ENCODE data around the gene IFNLR1. TPM values are rescaled to one million over a fixed set of nuclear protein-coding genes. Genes with fewer than 3 reads are reported as not detected.
A peak's percentile ranks its signal among the peaks of the same experiment; 100 is the strongest.

Gene IFNLR1
- total RNA-seq, 4 donors from 2014 or later: 1.3 to 1.5 TPM; not detected in 2

DNA sequence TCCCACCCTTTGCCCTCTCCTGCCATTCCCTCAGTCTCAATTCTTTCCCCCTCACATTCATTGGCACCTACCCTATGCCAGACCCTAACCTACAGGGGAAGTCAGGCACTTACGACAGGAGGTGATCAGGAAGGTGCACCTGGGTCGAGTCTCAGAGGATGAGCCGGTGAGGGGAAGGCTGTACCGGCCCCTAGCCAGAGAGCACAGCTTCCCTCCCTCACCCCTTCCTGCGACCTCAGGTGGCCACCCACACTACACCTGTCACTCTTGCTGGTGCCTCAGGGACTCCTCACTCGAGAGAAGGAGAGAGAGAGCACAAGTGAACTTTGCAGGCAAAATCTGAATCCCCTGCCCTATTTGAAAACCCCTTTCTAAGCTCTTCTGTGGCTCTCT lies 73.5 kb downstream of the IFNLR1 start:
- Histone ChIP-seq H3K9me3 (no peaks in the 10 kb centered on the region), H3K36me3 (no peaks in the 10 kb centered on the region), H3K27ac (no peak overlapping the region), H3K27me3 (peaks cover 0 to 40% of the 10 kb centered on the region in 2 donors), H3K4me3 (no peak overlapping the region), H3K4me1 (peaks cover 0 to 12% (median 2%) of the 10 kb centered on the region in 4 donors)
- TF ChIP-seq POLR2A (IDR thresholded peaks at IDR 0.05) (no peak), EP300 (IDR thresholded peaks at IDR 0.05) (no peak)
- TF ChIP-seq, protein P1, sequence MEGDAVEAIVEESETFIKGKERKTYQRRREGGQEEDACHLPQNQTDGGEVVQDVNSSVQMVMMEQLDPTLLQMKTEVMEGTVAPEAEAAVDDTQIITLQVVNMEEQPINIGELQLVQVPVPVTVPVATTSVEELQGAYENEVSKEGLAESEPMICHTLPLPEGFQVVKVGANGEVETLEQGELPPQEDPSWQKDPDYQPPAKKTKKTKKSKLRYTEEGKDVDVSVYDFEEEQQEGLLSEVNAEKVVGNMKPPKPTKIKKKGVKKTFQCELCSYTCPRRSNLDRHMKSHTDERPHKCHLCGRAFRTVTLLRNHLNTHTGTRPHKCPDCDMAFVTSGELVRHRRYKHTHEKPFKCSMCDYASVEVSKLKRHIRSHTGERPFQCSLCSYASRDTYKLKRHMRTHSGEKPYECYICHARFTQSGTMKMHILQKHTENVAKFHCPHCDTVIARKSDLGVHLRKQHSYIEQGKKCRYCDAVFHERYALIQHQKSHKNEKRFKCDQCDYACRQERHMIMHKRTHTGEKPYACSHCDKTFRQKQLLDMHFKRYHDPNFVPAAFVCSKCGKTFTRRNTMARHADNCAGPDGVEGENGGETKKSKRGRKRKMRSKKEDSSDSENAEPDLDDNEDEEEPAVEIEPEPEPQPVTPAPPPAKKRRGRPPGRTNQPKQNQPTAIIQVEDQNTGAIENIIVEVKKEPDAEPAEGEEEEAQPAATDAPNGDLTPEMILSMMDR (IDR thresholded peaks at IDR 0.05): no peak
- WGBS, 2 donors: 72 to 77% methylated on average over 6 of the region's 6 CpGs
- DNase-seq (ENCODE audit: low spot score in 2 of 2): no peak

DNA sequence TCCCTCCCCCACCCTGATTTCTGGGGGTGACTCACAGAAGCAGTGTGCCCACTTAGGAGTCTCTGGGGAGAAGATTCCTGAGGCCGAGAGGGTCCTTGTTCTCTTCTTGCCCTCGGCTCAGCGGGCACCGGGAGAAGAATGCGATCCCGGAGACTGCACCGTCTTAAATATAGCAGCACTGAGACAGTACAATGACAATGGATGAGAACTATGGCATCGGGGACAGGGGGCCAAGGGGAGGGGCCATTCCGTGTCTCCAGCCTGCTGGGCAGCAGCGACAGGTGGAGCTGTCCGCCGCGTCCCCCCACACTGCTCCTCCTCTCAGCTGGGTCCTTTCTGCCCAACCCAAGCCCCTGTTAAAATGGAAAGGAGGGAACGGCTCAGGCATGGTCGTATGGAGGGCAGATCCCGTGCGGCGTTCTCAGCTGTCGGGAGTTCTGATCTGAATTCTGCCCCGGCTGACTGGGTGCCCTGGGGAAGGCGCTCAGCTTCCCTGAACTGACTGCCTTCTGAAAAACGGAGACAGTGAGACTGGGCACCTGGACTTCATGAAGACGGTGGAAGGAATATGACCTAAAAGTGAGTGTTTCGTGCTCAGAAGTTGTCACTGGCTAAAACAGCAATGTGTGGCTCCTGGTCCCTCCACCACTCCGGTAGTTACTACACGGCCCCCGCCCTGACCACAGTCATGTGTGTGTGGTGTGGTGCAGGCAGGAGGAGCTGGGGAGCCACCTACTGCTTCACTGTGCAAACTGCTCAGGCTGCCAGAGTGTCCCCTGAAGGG lies 74.9 kb downstream of the IFNLR1 start, which contains the start of gene MYOM3:
Gene MYOM3, minus strand, starts transcription at position 140 of the 784 bp plus-strand sequence. CDS start 3,499 bp downstream, outside the sequence.
- no peaks in the 10 kb centered on the region for H3K9me3 ChIP-seq
- peaks cover 0 to 12% (median 2%) of the 10 kb centered on the region in 4 donors for H3K4me1 ChIP-seq
- peak within 1 kb of the TSS in 2 of 4 donors; percentile 3 to 18 for H3K4me3 ChIP-seq
- TF ChIP-seq, protein P1 (IDR thresholded peaks at IDR 0.05): peak in 4 of 5 experiments; percentile 31 to 68 (median 42)
- no peak for TF ChIP-seq POLR2A (IDR thresholded peaks at IDR 0.05)
- no peak for TF ChIP-seq EP300 (IDR thresholded peaks at IDR 0.05)
- peak; percentile 45 to 60 for DNase-seq (ENCODE audit: low spot score in 2 of 2)
- peaks cover 0 to 33% of the 10 kb centered on the region in 2 donors for H3K27me3 ChIP-seq
- no peaks in the 10 kb centered on the region for H3K36me3 ChIP-seq
- H3K27ac ChIP-seq: peak within 1 kb of the TSS in 1 of 4 donors; percentile 38
- 18 to 21% methylated on average over 26 to 27 of the region's 27 CpGs for WGBS, 2 donors

DNA sequence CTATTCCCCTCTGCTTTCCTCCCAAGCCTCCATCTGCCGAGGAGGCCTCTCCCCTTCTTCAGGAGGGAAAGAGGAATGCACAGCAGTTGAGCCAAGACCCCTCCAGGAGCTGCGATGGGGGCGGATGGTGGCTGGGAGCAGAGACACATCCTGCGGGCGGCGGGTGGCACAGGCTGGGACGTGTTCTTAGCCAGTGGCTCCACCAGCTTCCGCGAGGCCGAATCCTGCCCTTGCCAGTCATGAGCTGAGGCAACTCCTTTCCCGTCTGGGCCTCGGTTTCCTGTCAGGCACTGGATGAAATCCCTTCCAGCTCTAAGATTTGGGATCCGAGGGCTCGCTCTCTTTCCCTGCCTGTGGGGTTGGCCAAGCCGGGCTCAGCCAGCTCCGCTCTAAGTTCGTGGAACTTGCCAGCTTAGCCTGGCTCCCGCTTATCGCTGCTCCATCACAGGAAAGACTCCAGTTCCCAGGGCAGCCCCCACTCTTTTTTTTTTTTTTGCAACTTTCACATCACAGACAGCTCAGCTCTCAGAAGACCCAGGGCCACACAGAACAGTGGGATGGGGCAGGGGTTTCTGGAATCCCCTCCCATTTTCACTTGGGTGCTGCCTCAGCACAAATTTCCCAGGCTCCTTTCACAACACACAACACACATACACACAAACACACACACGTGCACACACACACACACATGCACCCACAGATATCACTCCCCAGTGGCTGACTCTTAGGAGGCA lies 75.7 kb downstream of the IFNLR1 start:
- WGBS, 2 donors: 78 to 79% methylated on average over 20 of the region's 20 CpGs
- no peaks in the 10 kb centered on the region for H3K36me3 ChIP-seq
- peak overlapping the region in 1 of 4 donors; percentile 38 for H3K27ac ChIP-seq
- H3K9me3 ChIP-seq: no peaks in the 10 kb centered on the region
- DNase-seq (ENCODE audit: low spot score in 2 of 2): no peak
- H3K27me3 ChIP-seq: peaks cover 0 to 32% of the 10 kb centered on the region in 2 donors
- peaks cover 0 to 12% (median 2%) of the 10 kb centered on the region in 4 donors for H3K4me1 ChIP-seq
- TF ChIP-seq, protein P1 (IDR thresholded peaks at IDR 0.05): no peak
- no peak for TF ChIP-seq POLR2A (IDR thresholded peaks at IDR 0.05)
- TF ChIP-seq EP300 (IDR thresholded peaks at IDR 0.05): no peak
- no peak overlapping the region for H3K4me3 ChIP-seq

DNA sequence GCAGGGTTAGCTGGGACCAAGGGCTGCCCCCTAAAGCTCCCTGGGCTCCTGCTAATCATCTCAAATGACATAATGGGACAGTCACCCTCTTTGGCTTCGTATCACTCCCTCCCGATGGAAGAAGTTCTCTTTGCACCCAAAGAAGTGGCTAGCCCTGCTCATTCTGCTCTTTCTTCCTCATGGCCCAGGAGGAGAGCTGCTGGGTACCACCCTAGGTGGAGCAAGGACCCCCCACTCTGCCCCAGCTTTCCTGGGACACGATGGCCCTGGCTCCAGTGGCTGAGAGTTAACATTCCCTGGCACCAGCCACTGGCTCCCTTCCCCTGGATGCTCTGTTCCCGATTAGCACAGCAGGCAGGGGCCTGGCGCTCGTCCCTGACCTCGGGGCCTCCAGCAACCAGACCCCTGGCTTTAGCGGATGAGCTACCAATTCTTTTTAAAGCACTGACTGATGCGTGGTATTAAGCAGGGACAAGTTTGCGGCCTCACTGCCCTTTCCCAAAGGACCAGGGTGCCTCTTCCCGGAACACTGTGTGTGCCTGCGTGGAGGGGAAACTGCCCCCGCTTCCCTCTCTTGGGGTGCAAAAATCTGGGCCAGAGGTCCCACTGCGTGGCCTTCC lies 76.3 kb downstream of the IFNLR1 start:
- Histone ChIP-seq H3K4me1 (peaks cover 0 to 12% (median 2%) of the 10 kb centered on the region in 4 donors), H3K4me3 (no peak overlapping the region), H3K9me3 (no peaks in the 10 kb centered on the region), H3K27me3 (peaks cover 0 to 25% of the 10 kb centered on the region in 2 donors), H3K36me3 (no peaks in the 10 kb centered on the region), H3K27ac (peak overlapping the region in 1 of 4 donors; percentile 38)
- TF ChIP-seq, protein P1 (IDR thresholded peaks at IDR 0.05): no peak
- TF ChIP-seq POLR2A (IDR thresholded peaks at IDR 0.05): no peak
- TF ChIP-seq EP300 (IDR thresholded peaks at IDR 0.05): no peak
- WGBS, 2 donors: 64 to 79% methylated on average over 11 to 14 of the region's 14 CpGs
- DNase-seq (ENCODE audit: low spot score in 2 of 2): no peak
